A673 (cell line): ENCODE results near the gene PSMC2. TPM values are rescaled to one million over a fixed set of nuclear protein-coding genes. Genes with fewer than 3 reads are reported as not detected.

Experiments
- BruUV-seq: library from RNA; stranded (reverse); fragments of 400-500 nt; replicated peaks from 2 replicates; lab custom pipeline; 2021; lab: Mats Ljungman, UMichigan
- CTCF ChIA-PET: fragments of 300-600 bp; sonication (Branson Sonifier 250); formaldehyde crosslinking; loops from one replicate; lab custom pipeline; 2022; ENCODE audit warnings: antibody characterized with exemption; lab: Charles Lee
- POLR2A ChIA-PET: fragments of 300-600 bp; sonication (Branson Sonifier 250); formaldehyde crosslinking; loops from one replicate; lab custom pipeline; 2022; ENCODE audit warnings: antibody characterized with exemption; ENCODE audit not compliant: low non-redundant PET; lab: Charles Lee
- DNase-seq: peaks from one replicate; pipeline ENCODE4 v3.0.0-alpha.2; 2015; ENCODE audit warnings: low spot score
- H3K27ac ChIP-seq: fragments of 200-600 bp; sonication (generic); 2 replicates; pipeline ENCODE4 v1.5.1; 2016; ENCODE audit warnings: mixed run types, low read depth, mild to moderate bottlenecking, mixed read lengths, antibody characterized with exemption, low read length; ENCODE audit not compliant: poor library complexity, severe bottlenecking
- H3K27me3 ChIP-seq: fragments of 200-600 bp; sonication (generic); replicated peaks from 2 replicates; pipeline ENCODE4 v1.6.1; 2017; ENCODE audit warnings: mixed run types, low read depth, mild to moderate bottlenecking, mixed read lengths, antibody characterized with exemption, low read length; ENCODE audit not compliant: insufficient read depth, poor library complexity
- H3K36me3 ChIP-seq: fragments of 200-600 bp; sonication (generic); 2 replicates; pipeline ENCODE4 v1.6.1; 2016; ENCODE audit warnings: mixed run types, mild to moderate bottlenecking, mixed read lengths, antibody characterized with exemption, low read length; ENCODE audit not compliant: insufficient read depth, poor library complexity, severe bottlenecking
- H3K4me1 ChIP-seq: fragments of 200-600 bp; sonication (generic); 2 replicates; pipeline ENCODE4 v1.6.1; 2017; ENCODE audit warnings: mixed run types, mild to moderate bottlenecking, mixed read lengths, antibody characterized with exemption, low read length; ENCODE audit not compliant: insufficient read depth, poor library complexity, severe bottlenecking
- H3K4me3 ChIP-seq: fragments of 200-600 bp; sonication (generic); 2 replicates; pipeline ENCODE4 v1.5.1; 2016; ENCODE audit warnings: low read depth, mixed run types, mild to moderate bottlenecking, mixed read lengths, low read length; ENCODE audit not compliant: poor library complexity, severe bottlenecking
- H3K9me3 ChIP-seq: fragments of 200-600 bp; sonication (generic); 2 replicates; pipeline ENCODE4 v1.6.1; 2016; ENCODE audit warnings: mixed run types, low read depth, mild to moderate bottlenecking, mixed read lengths, antibody characterized with exemption, low read length; ENCODE audit not compliant: poor library complexity, severe bottlenecking
- CTCF ChIP-seq: fragments of 300-800, 200-600 bp; sonication (generic); conservative IDR thresholded peaks from 2 replicates; pipeline ENCODE4 v1.5.1; 2017; ENCODE audit warnings: low read depth, mild to moderate bottlenecking, antibody characterized with exemption, low read length, moderate library complexity, mixed read lengths
- EZH2 ChIP-seq: fragments of 200-600 bp; sonication (generic); IDR thresholded peaks from 2 replicates; pipeline ENCODE4 v1.6.1; 2017; ENCODE audit warnings: borderline replicate concordance, low read depth, mild to moderate bottlenecking, mixed read lengths, antibody characterized with exemption, low read length; ENCODE audit not compliant: poor library complexity, severe bottlenecking
- intact Hi-C: fragments of 100-400 bp; cut with micrococcal nuclease; formaldehyde crosslinking; loops from one replicate; pipeline ENCODE4 v1.10.0; 2022; ENCODE audit not compliant: unreplicated experiment
- total RNA-seq: library from RNA; stranded (reverse); gene quantifications from 2 replicates; pipeline ENCODE4 v1.2.3, GENCODE V29; 2021

PSMC2 gene
- total RNA-seq, 1 experiment from 2014 or later: 333 TPM

GRCh38 chr7:103379270-103379975 lies 32.0 kb downstream of the PSMC2 start:
- H3K4me1 ChIP-seq: no peaks in the 10 kb centered on the region
- no peak overlapping the region for H3K27ac ChIP-seq
- ChIA-PET POLR2A (interaction anchor here (0.7 kb wide), 1 partner anchor 829 kb away, joined by 7 read pairs; no protein-coding TSS in a partner anchor), CTCF (no interaction called here)
- H3K9me3 ChIP-seq: no peaks in the 10 kb centered on the region
- H3K4me3 ChIP-seq: no peak overlapping the region
- DNase-seq: no peak
- H3K36me3 ChIP-seq: no peaks in the 10 kb centered on the region
- peaks cover 12% of the 10 kb centered on the region for H3K27me3 ChIP-seq
- intact Hi-C loops: no loop called here
- TF ChIP-seq EZH2 (no peak), CTCF (no peak)
- no TSS peak for BruUV-seq

- BruUV-seq: no TSS peak
Measured at GRCh38 chr7:103380395-103381191, 33.1 kb downstream of the PSMC2 start.

More at GRCh38 chr7:103380395-103381191, 33.1 kb downstream of the PSMC2 start:
- H3K9me3 ChIP-seq: no peaks in the 10 kb centered on the region
- intact Hi-C loops: no loop called here
- H3K4me1 ChIP-seq: no peaks in the 10 kb centered on the region
- no peaks in the 10 kb centered on the region for H3K36me3 ChIP-seq
- no peak for DNase-seq
- H3K27ac ChIP-seq: no peak overlapping the region
- no peak overlapping the region for H3K4me3 ChIP-seq
- CTCF ChIA-PET: interaction anchor here (0.5 kb wide), 1 partner anchor 66 kb away, joined by 3 read pairs; no protein-coding TSS in a partner anchor
- POLR2A ChIA-PET: no interaction called here
- peaks cover 12% of the 10 kb centered on the region for H3K27me3 ChIP-seq
- TF ChIP-seq EZH2: no peak
- no peak for TF ChIP-seq CTCF
